HG03039 (cell line): ENCODE data around the gene IRGQ.
A peak's percentile ranks its signal among the peaks of the same experiment; 100 is the strongest.
"Not testable (repeated sequence)": the region's sequence is repeated elsewhere in the genome, so short reads cannot be mapped to it uniquely, and the experiment has no call there.

Experiments used
- ATAC-seq: cut with Tn5 transposase; IDR thresholded peaks from one replicate; pipeline ENCODE4 v1.9.1; 2021; ENCODE audit warnings: mild to moderate bottlenecking, moderate library complexity; ENCODE audit not compliant: unreplicated experiment

Gene IRGQ

GRCh38 chr19:43595999-43596841 lies at the start of gene IRGQ, which contains the start of gene ZNF576:
Gene IRGQ (minus strand): TSS chr19:43596134. CDS start chr19:43595338, 796 bp downstream.
Gene ZNF576 (plus strand): TSS chr19:43596595. CDS start chr19:43597109, 514 bp downstream.
- ATAC-seq, result peak; percentile 76

GRCh38 chr19:43644181-43644580 lies 48.2 kb upstream of the IRGQ start:
- ATAC-seq, result no peak

- no peak for ATAC-seq
Observed at GRCh38 chr19:43643326-43643725, 47.4 kb upstream of the IRGQ start.

GRCh38 chr19:43642531-43642930 lies 46.6 kb upstream of the IRGQ start:
- no peak for ATAC-seq

- ATAC-seq, result no peak
Observed at GRCh38 chr19:43641333-43641732, 45.4 kb upstream of the IRGQ start.

GRCh38 chr19:43640424-43640757 lies 44.5 kb upstream of the IRGQ start:
- no peak for ATAC-seq

- no peak for ATAC-seq
Observed at GRCh38 chr19:43639519-43640423, 43.8 kb upstream of the IRGQ start, which contains the start of gene CADM4. Gene CADM4 (minus strand): TSS chr19:43639850. CDS start chr19:43639790, 60 bp downstream.

GRCh38 chr19:43638995-43639518 lies 43.1 kb upstream of the IRGQ start:
- no peak for ATAC-seq

- ATAC-seq, result no peak
Observed at GRCh38 chr19:43638214-43638994, 42.5 kb upstream of the IRGQ start.

GRCh38 chr19:43636121-43636683 lies 40.3 kb upstream of the IRGQ start:
- ATAC-seq, result no peak

GRCh38 chr19:43635561-43635940 lies 39.6 kb upstream of the IRGQ start:
- ATAC-seq, result not testable (repeated sequence)

GRCh38 chr19:43634872-43635560 lies 39.1 kb upstream of the IRGQ start:
- no peak for ATAC-seq

- ATAC-seq, result no peak
Observed at GRCh38 chr19:43634506-43634871, 38.6 kb upstream of the IRGQ start.

GRCh38 chr19:43634068-43634467 lies 38.1 kb upstream of the IRGQ start:
- ATAC-seq, result no peak

- ATAC-seq, result no peak
Observed at GRCh38 chr19:43633520-43633919, 37.6 kb upstream of the IRGQ start.

GRCh38 chr19:43631491-43631890 lies 35.6 kb upstream of the IRGQ start:
- ATAC-seq, result no peak

- ATAC-seq, result no peak
Observed at GRCh38 chr19:43628646-43629326, 32.9 kb upstream of the IRGQ start.

- no peak for ATAC-seq
Observed at GRCh38 chr19:43626838-43627237, 30.9 kb upstream of the IRGQ start.

GRCh38 chr19:43625918-43626579 lies 30.1 kb upstream of the IRGQ start:
- no peak for ATAC-seq
